HG02970 (cell line): ENCODE data around the gene SLC35B1.

Experiments
- ATAC-seq: cut with Tn5 transposase; IDR thresholded peaks from one replicate; pipeline ENCODE4 v1.9.1; 2021; ENCODE audit warnings: mild to moderate bottlenecking, moderate library complexity, moderate number of reproducible peaks; ENCODE audit not compliant: unreplicated experiment, low FRiP score

Gene SLC35B1

DNA sequence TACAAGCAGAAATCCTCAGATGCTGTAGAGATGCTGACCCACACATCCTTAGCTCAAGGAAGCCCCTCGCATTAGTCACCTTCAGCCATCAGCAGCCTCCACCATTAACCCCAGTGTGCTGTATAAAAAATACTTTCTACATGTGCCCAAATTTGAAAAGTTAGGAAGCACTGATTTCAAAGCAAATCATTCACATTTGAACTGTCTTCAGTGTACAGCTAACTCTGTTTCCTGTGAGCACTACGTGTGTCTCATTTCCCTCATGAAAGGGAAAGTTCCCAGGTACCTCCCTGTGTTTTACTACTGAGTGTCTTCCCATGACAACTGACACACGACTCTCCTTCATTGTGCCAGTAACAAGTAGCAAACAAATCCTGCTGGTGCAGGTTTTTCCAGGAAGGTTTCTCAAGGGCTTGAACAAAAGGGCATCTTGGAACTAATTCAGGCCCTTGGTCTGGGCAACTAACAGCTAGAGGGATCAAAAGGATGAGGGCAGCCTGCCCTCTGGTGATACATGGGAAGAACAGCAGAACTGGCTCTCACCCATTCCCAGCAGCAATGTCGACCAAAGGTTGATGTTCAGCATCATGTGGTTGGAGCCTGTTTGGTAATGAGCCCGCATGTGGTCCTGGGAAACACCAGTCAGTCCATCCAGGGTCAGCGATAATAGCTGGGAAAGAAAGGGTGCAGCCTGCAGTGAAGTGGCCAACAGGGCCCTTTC, 4.0 kb downstream of the SLC35B1 start:
- no peak for ATAC-seq

DNA sequence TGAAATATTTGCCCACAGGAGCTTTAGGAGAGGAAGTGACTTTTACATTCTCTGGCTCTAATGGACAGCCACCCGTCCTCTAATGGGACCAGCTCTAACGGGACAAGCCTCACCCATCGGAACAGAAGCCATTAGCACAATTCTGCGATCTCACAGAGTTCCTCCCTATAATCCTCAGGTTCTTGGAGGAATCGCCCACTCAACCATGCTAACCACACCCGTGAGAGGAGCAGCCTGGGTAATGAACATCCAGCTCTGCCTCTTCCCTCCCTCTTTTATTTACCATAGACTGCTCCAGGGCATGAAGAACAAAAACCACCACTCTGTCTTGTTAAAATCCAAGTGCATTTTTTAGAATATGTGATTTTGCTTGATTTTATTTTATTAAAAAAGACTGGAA, 6.8 kb downstream of the SLC35B1 start:
- ATAC-seq: no peak

DNA sequence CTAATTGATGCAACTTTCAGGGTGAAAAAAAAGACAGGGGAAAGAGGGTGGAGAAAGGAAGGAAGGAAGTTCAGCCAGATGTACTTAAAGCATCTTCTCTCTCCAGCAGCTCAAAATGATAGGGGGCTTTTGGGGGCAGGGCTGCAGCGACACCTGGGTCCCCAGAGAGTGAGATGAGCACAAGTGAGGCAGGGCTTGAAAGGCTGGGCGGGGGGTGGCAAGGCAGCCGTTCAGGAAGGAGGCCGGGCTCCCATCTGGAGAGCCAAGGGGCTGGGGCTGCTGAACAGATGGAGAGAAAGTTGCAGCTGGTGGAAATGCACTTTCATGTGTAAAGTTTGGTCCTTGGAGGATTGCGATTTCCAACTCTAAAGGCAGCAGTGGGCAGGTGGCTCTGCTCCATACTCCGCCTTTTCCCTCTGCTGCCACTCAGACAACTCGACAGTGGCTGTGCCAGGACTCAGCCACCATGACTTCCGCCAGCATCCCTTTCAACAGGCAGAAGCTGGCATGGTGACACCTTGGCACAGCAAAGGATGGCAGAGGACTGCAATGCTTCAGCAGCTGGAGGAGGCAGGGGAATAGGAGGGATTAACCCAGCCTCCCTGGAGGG, 7.7 kb downstream of the SLC35B1 start:
- ATAC-seq: no peak

DNA sequence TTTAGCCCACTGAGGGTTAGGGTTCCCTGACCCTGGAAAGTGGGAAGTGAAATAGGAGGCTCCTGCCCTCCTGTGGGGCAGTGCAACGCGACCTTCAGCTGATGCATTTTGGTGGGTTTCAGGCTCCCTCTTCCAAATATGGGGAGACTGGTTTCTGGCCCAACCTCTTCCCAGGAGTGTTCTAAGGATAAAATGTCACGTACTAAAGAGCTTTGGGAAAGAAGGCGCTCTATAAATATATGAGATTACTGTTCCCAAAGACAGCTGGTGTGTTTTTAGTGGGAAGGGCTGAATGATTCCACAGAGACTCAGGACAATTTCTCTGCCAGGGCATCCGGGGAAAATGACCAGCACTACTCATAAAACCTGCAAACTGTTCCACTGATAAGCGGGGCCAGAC, 9.8 kb downstream of the SLC35B1 start:
- ATAC-seq: no peak

DNA sequence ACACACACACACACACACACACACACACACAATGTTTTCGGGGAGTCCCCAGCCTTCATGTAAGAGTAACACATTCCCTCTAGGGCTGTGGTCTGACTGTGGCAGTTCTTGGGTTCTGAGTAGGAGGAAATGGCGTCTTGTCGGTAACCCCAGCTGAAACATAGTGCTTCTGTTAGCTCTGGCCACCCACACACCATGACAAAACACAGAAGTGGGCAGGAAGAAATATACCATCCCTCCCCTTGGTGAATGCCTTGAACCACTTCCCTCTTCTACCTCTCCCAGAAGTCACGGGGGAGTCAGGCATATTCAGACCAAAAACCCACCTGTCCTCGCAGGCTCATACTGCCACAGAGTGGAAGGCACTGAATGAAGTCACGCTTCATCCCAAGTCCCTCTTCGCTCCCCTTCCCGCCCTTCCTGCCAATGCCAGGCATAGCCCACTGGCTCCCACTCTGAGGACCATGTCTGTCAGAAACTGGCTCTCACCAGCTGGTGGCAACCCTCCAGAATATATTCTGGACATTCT, 11.5 kb downstream of the SLC35B1 start:
- no peak for ATAC-seq

DNA sequence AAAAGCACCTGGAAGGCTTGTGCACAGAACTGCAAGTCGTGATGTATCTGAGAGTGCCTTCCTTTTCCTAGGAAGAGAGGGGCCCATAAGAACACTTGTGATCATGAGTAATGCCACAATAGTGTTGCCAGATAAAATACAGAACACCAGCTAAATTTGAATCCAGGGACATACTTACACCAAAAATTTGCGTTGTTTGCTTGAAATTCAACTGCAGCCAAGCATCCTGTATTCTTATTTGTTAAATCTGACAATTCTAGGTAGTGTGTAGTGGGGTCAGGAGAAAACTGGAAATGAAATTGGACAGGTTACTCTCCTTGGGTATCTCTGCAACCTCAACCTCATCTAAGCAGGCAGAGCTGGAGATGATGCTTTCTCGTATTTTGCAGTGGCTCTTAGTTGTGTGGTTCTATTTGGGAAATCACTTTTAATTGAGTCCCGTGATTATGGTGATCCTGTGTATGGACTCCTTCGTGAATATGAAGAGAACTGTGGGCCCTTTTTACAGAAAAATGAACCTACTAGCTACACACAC, 12.0 kb downstream of the SLC35B1 start:
- ATAC-seq: no peak

DNA sequence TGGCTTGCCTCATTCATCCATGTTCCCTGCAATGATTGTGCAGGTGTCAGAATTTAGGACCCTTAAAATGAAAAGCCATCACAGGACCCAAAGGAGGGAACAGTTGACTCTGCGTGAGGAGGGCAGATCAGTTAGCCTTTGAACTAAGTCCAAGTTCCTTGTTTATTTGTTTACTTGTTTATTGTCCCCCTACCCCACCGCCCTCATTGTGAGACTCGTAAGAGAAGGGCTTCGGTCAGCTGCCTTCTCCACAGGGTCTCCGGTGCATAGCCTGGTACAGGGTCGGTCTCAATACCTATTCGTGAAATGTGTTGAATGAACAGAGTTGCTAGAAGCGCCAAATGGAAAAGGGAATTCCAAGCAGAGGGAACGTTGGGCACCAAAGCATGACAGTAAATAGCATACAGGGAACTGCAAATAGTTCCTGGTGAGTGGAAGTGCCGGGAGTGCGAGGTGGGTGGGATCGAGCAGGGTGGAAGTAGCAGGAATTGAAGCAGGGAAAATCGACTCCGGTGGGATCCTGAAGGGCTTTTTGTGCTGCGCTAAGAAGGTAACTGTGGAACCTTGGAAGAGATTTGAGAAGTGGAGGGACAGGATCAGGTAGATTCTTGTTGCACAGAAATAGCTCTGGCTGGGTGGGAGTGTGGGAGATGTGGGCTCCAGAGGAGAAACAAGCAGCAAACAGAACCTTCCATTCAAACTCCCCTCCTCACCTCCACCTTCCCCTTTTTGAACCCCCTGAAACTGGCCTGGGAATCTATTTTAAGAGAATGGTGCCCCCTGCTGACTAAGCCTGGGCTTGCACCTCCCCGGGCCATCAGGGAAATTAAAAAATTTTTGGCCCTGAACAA, 12.7 kb downstream of the SLC35B1 start:
- ATAC-seq: no peak

DNA sequence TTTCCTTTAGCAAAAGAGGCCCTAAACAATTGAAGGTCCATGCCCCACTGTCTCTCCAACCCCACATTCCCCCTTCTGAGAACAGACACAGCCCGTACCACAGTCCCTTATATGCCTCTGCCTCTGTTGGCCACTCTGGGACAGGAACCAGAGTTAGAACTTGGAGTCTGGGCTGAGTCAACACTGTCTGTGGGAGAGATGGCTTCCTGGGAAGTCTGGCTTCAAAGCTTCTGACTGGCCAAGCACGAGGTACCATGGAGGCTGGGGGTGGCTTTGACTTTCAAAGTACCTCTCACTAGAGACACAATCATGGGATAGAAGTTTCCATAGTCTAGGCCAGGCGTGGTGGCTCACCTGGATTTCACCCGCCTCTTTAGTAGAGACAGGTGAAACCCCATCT, 15.0 kb downstream of the SLC35B1 start:
- no peak for ATAC-seq

DNA sequence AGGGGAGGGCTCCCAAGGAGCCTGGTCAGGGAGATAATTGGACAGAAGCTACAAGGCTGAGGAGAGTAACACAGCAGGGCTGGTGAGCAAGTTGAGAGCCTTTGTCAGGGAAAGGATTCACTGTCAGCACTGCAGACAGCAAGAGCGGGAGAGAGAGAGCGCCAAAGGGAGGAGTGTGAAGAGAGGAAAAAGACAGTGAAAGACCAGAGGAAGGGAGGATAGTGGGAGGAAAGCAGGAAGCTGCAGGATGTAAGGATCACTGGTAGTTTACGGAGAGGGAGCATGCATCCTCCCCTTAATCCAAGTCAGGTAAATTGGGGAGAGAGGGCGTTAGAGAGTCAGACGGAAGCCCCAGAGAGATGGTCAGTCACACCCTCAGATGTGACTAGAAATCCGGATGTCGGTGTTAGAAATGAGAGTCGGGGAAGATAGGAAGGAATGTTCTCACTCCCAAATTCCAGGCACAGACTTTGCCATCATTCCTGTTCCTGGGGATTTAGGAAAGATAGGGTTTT, 16.0 kb downstream of the SLC35B1 start:
- ATAC-seq: no peak

DNA sequence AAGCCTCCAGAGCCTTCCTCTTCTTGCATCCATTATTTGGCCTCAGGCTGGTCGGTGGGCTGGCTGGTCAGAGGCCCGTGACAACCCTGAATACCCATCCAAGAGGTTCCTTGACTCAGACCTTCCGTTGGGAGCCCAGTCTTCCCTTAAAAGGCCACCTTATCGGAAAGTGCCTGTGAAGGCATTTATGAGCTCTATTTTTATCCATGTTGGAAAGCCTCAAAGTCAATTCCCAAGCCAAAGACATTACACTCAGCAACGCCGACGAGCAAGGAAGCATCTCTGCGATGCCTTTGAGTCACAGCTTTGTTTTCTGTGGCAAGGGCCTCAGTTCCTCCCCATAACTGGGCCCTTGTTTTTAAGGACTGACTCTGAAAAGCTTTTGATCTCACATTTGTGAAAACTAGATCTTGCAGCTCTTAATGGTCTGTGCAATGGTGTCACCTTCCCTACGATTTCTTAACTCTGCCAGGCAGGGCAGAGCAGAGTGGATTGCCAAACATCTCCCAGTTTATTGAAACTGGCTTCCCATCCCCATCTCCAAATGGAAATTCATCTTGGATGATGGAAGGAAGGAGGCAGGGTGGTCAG, 16.6 kb downstream of the SLC35B1 start:
- ATAC-seq: no peak

DNA sequence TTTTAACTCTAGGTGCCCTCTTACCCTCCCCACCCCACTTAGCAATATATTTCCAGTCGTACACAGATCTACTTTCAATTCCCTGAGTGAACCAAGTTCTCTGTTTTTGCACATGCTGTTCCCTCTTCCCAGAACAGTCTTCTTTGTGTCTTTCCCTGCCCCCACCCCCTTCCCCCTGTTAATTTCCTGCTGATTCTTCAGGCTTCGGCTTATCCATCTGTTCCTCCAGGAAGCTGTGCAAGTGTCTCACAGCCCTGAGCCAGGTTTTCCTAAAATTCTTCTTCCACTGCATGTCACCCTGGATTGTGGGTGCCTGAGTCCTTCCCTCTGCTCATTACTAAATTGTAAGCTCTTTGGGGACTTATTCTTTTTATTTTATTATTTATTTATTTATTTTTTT, 17.5 kb downstream of the SLC35B1 start:
- ATAC-seq: no peak

DNA sequence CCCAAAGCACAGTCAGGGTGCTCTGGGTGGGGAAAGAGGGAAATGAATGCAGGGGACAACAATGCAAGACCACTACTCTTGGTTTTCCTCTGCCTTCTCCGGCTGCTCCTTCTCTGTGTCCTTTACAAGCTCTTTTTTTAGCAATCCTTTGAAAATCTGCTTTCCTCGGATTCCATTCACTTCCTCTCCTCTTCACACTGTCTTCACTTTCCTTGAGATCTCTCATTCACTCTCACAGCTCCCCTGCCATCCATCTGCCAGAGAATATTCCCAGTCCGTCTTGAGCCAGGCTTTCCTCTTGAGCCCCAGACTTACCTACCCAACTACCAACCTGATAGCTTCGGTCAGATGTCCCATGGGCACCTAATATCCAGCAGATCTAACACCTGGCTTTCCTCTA, 18.9 kb downstream of the SLC35B1 start:
- ATAC-seq: no peak

DNA sequence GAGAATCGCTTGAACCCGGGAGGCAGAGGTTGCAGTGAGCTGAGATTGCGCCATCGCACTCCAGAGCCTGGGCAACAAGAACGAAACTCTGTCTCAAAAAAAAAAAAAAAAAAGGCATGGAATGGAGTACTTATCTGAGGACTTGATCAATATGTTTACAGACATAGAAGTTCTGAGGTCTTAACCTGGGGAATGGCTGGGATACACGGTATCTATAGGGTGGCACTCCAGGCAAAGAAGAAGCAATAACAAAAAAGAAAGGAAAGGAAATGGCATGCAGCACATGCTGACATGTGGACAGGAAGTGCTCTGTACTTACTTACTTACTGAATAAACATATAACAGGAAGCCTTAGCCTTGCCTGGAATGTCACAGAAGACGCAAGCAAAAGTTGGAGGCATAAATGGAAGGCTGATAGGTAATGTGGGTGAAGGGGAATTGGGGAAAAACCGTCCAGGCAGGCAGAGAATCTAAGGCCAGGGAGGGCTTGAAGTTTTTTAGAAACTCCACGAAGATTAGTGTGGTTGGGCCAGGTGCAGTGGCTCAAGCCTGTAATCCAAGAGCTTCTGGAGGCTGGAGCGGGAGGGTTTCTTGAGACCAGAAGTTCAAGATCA, 19.8 kb downstream of the SLC35B1 start:
- ATAC-seq: no peak

DNA sequence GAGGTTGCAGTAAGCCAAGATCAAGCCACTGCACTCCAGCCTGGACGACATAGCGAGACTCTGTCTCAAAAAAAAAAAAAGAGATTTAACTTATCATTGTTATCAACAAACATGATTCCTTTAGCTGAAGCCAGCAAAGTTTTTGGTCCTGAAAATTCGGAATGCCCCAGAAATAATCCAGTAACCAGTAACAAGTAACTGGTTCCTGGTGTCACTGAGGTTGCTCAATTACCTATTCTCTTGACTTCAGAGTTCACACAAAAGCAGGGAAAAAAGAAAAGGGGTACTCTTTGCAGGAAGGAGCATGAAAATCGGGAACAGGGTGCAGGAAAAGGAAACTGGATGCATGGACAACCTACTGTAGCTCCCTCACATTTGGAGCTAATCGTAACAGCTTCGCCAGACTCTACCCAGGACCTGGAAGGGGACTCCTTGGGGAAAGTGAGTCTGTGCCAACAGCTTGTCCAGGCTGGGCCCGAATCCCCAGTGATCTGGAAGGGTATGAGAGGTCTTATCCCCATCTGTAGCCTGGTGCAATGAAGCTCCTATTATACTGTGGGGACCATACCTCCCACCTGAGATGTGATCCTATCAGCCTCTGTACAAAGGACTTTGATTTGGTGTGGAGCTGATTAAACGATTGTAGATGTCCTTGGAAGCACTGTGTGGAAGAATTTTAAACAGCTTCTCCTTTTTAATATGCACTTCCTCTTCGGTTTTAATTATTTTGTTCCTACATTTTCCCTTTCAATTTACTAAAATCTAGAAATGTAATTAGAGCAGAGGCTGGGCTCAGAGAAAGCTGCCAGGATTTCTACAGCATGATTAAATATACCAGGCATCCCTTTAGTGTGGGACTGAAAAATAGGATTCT, 26.4 kb downstream of the SLC35B1 start:
- no peak for ATAC-seq

DNA sequence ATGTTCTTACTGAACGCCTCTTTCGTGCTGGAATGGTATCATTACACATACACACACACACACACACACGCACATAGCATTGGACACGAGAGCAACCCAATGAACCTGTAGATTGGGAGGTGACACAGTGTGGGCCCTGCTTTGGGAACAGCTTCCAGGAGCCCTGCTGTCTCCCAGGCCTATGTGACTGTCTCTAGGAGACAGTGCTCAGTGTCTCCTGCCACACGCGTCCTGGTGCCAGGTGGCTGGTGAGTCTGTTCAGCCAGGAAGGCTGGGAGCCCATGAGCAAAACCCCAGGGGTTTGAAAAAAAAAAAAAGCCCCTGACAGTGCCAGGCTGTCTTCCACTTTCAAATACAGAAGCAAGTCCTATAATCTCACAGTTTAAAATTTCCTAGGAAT, 27.4 kb downstream of the SLC35B1 start:
- ATAC-seq: no peak

DNA sequence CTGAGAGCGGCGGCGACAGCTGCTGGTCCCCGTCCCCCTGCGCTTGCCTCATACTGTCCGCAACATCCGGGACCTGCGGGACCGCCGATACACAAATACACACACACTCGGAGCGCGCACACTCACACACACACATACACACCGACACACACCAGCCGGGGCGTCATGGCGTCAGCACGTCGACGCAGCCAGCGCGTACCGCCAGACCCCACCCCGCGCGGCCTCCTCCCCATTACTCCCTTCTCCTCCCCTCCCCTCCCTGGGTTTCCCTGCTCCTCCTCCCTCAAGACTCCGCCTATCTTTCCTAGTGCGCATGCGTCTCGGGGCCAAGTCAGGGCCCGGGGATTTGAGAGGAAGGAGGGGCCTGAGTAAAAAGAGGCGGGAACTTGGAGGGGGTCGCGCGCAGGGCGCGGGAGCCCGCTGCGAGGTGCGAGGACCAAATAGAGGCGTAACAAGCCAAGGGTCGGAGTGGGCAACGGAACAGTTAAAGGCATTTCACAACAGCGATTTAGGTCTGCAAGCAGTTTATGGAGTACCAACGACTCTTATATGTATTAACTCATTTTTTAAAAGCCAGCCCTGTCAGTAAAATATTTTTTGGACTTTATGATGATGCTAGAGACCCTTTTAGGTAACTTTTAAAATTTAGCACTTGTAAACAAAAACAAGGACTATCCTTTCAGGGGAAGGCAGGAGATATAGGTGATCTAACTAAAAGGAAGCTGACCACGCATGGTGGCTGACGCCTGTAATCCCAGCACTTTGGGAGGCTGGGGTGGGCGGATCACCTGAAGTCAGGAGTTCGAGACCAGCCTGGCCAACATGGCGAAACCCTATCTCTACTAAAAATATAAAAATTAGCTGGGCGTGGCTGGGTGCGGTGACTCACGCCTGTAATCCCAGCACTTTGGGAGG, 29.6 kb downstream of the SLC35B1 start, which contains the start of gene SPOP:
TSS of gene SPOP (minus strand) at position 165 of the 915 bp plus-strand sequence. CDS start 55,287 bp downstream, outside the sequence.
- ATAC-seq: peak; percentile 81

DNA sequence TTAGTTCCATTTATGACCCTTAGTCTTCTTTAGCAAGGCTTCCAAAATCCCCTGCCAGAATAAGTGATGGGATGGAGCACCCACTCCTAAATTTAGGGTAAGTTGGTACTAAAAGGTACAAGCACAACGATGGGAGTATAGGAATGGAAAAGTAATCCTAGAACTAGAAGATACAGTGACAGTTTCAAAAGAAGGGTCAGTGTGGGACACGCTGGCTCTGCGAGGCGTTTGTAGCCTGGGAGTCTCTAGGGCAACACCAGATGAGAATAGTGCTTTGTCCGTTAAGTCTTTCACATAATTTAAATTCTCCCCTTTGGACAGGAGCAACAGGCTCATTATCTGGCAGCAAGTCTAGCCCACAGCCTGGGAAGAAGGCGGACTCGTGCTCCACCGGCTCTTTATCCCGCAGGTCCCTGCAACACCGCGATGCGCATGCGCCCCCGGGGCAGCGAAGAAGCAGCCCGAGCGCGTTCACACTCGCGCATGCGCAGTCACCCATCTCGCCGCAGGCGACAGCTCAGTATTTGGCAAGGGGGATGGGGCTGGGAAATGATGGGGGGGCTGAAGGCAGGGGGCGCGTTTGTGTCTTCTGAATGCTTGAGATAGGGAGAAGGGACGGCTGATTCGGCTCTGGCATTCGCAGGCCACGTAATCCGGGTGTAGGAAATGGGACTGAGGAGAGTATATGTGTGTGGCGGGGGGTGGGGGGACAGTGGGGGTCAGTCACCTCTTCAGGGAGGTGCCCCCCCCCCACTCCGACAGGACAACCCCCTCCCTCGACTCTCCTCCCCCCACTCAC, 30.4 kb downstream of the SLC35B1 start:
- peak; percentile 44 for ATAC-seq
